ENCODE measurements around the gene ABL2.

ABL2 gene

GRCh38 chr1:179127163-179127895, 102.1 kb downstream of the ABL2 start:
- H3K27ac ChIP-seq, result no peak overlapping the region
- no peak for TF ChIP-seq CTCF (conservative IDR thresholded peaks at IDR 0.05)

DNA sequence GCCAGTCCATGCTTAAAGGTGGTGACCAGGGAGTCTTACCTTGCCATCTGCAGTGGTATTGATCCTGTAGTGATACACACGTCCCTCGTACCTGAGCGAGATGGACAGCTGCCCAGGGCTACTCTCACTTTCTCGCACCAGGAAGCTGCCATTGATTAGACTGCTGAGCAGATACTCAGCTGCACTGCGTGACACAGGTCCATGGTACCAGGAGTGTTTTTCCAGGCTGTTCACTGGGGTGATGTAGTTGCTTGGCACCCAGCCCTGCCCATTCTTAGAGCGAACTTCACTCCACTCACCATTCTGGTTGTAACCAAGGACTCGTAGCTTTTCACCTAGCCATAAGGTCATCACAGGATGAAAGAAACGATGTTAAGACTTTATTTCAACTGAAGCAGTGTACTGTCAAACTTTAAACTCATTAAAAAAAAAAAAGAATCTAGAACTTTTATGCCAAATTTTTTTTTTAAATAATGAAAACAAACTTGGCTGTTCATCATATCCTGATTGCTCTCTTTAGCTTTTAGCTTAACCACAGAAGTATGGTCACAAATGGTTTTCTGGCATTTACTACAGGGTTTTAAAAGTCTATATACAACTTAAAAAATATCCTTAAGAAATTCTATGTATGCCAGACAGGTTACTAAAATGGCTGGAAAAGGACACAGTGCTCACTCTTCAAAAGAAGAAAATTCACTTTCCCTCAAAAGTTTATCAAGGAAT, 103.0 kb downstream of the ABL2 start:
- no peak overlapping the region for H3K27ac ChIP-seq
- no peak for TF ChIP-seq CTCF (conservative IDR thresholded peaks at IDR 0.05)

DNA sequence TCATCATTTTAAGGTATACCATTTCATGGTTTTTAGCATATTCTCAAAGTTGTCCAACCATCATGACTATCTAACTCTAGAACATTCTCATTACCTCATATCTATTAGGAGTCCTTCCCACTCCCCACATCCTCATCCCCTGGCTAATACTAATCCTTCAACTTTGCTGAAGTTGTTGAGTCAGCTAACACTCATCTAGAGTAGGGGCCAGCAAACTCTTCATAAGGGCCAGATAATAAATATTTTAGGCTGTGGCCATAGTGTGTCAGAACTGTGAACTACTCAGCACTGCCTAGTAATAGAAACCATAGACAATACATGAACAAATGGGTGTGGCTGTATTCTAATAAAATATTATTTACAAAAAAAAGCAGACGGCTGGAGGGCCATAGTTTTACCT, 104.6 kb downstream of the ABL2 start:
- TF ChIP-seq CTCF (conservative IDR thresholded peaks at IDR 0.05), result no peak
- H3K27ac ChIP-seq, result no peak overlapping the region

- H3K27ac ChIP-seq, result no peak overlapping the region
- TF ChIP-seq CTCF (conservative IDR thresholded peaks at IDR 0.05), result peak; percentile 79
Measured at GRCh38 chr1:179121159-179121938, 108.1 kb downstream of the ABL2 start.

GRCh38 chr1:179120736-179121135, 108.7 kb downstream of the ABL2 start:
- TF ChIP-seq CTCF (conservative IDR thresholded peaks at IDR 0.05), result no peak

GRCh38 chr1:179119513-179119912, 110.0 kb downstream of the ABL2 start:
- H3K27ac ChIP-seq, result peak overlapping the region; percentile 4; the same call in 1 of the 2 replicates
- TF ChIP-seq CTCF (conservative IDR thresholded peaks at IDR 0.05), result no peak

More at GRCh38 chr1:179120736-179121135, 108.7 kb downstream of the ABL2 start:
- no peak overlapping the region for H3K27ac ChIP-seq

- no peak for TF ChIP-seq CTCF (conservative IDR thresholded peaks at IDR 0.05)
Measured at GRCh38 chr1:179115181-179115580, 114.3 kb downstream of the ABL2 start.

More at GRCh38 chr1:179115181-179115580, 114.3 kb downstream of the ABL2 start:
- H3K27ac ChIP-seq, result no peak overlapping the region

Measured in VCaP (cell line).